HFFc6 (cell line): ENCODE data around the gene PEX1. TPM values are rescaled to one million over a fixed set of nuclear protein-coding genes. Genes with fewer than 3 reads are reported as not detected.
"Not testable (repeated sequence)": the region's sequence is repeated elsewhere in the genome, so short reads cannot be mapped to it uniquely, and the experiment has no call there.

Experiments used
- DNase-seq: peaks from one replicate; pipeline ENCODE4 v3.0.0-alpha.2; 2018
- H3K27ac Mint-ChIP-seq: 2 replicates; pipeline ENCODE4 v1.8.0; 2020; ENCODE audit warnings: mild to moderate bottlenecking, mixed read lengths
- H3K27me3 Mint-ChIP-seq: 2 replicates; pipeline ENCODE4 v1.8.0; 2021; ENCODE audit warnings: mild to moderate bottlenecking, moderate library complexity, mixed read lengths; ENCODE audit not compliant: insufficient read depth
- H3K36me3 Mint-ChIP-seq: 2 replicates; pipeline ENCODE4 v1.8.0; 2021; ENCODE audit warnings: low read depth, mixed read lengths
- H3K4me1 Mint-ChIP-seq: 2 replicates; pipeline ENCODE4 v1.8.0; 2020; ENCODE audit warnings: low read depth, mixed read lengths
- H3K4me3 Mint-ChIP-seq: 2 replicates; pipeline ENCODE4 v1.8.0; 2020; ENCODE audit warnings: mild to moderate bottlenecking, moderate library complexity, mixed read lengths
- H3K9me3 Mint-ChIP-seq: 2 replicates; pipeline ENCODE4 v1.8.0; 2020; ENCODE audit warnings: mild to moderate bottlenecking, mixed read lengths
- CTCF ChIP-seq: fragments of 200-600 bp; sonication (generic); IDR thresholded peaks from 2 replicates; pipeline ENCODE4 v1.5.0; 2021; ENCODE audit warnings: antibody characterized with exemption, mild to moderate bottlenecking
- total RNA-seq, 6 experiments: library from RNA; stranded (reverse); fragmentation: NEBNext Ultra II Directional; extraction: Animal tissue kit (Norgen Biotek cat#: 25700); gene quantifications; 2 replicates in 1 of 6; 3 replicates in 5 of 6; pipeline ENCODE4 v1.2.3, GENCODE V29; 2021

Gene PEX1
- total RNA-seq, 6 experiments from 2014 or later, result 8.4 to 10.9 (median 9.0) TPM

GRCh38 chr7:92478095-92478494 lies 50.2 kb downstream of the PEX1 start:
- Mint-ChIP-seq H3K27me3 (peaks cover 3% of the 10 kb centered on the region), H3K4me1 (no peaks in the 10 kb centered on the region), H3K36me3 (no peaks in the 10 kb centered on the region), H3K9me3 (no peaks in the 10 kb centered on the region), H3K27ac (no peak overlapping the region), H3K4me3 (no peak overlapping the region)
- DNase-seq, result no peak
- TF ChIP-seq CTCF, result no peak

- H3K27me3 Mint-ChIP-seq, H3K9me3 Mint-ChIP-seq, H3K36me3 Mint-ChIP-seq, DNase-seq, H3K4me1 Mint-ChIP-seq, H3K4me3 Mint-ChIP-seq, H3K27ac Mint-ChIP-seq: not testable (repeated sequence)
Measured at GRCh38 chr7:92477681-92478080, 50.6 kb downstream of the PEX1 start, which contains the start of gene ERVW-1. TSS of gene ERVW-1 (minus strand) at chr7:92477946. CDS start at chr7:92470381, 7,565 bp downstream.

GRCh38 chr7:92475851-92476590 lies 52.3 kb downstream of the PEX1 start:
- H3K36me3 Mint-ChIP-seq, H3K27ac Mint-ChIP-seq, H3K4me1 Mint-ChIP-seq, H3K4me3 Mint-ChIP-seq, DNase-seq, H3K9me3 Mint-ChIP-seq, H3K27me3 Mint-ChIP-seq: not testable (repeated sequence)

- not testable (repeated sequence) for H3K4me1 Mint-ChIP-seq, H3K36me3 Mint-ChIP-seq, H3K9me3 Mint-ChIP-seq, H3K27ac Mint-ChIP-seq, DNase-seq, H3K27me3 Mint-ChIP-seq, H3K4me3 Mint-ChIP-seq
Measured at GRCh38 chr7:92475261-92475770, 53.0 kb downstream of the PEX1 start.

GRCh38 chr7:92473989-92474388 lies 54.3 kb downstream of the PEX1 start:
- H3K27ac Mint-ChIP-seq, H3K36me3 Mint-ChIP-seq, H3K27me3 Mint-ChIP-seq, DNase-seq, H3K4me3 Mint-ChIP-seq, H3K4me1 Mint-ChIP-seq, H3K9me3 Mint-ChIP-seq: not testable (repeated sequence)

GRCh38 chr7:92468589-92468988 lies 59.7 kb downstream of the PEX1 start:
- H3K9me3 Mint-ChIP-seq, result peaks cover 11% of the 10 kb centered on the region; the same call in 1 of the 2 replicates
- H3K4me3 Mint-ChIP-seq, H3K27ac Mint-ChIP-seq, DNase-seq, H3K27me3 Mint-ChIP-seq, H3K4me1 Mint-ChIP-seq: not testable (repeated sequence)
- H3K36me3 Mint-ChIP-seq, result peaks cover 16% of the 10 kb centered on the region

GRCh38 chr7:92466682-92467081 lies 61.6 kb downstream of the PEX1 start:
- no peak for TF ChIP-seq CTCF
- peaks cover 11% of the 10 kb centered on the region; the same call in 1 of the 2 replicates for H3K9me3 Mint-ChIP-seq

GRCh38 chr7:92464515-92464914 lies 63.8 kb downstream of the PEX1 start:
- no peak for TF ChIP-seq CTCF
- H3K4me1 Mint-ChIP-seq, result 0 out of 2 replicates have a peak, but pooled peaks cover 7% of the 10 kb centered on the region
- H3K36me3 Mint-ChIP-seq, result peaks cover 15% of the 10 kb centered on the region
- H3K27ac Mint-ChIP-seq, result no peak overlapping the region
- peaks cover 11% of the 10 kb centered on the region; the same call in 1 of the 2 replicates for H3K9me3 Mint-ChIP-seq
- DNase-seq, result no peak
- H3K4me3 Mint-ChIP-seq, result no peak overlapping the region
- no peaks in the 10 kb centered on the region; the same call in 1 of the 2 replicates for H3K27me3 Mint-ChIP-seq

More at GRCh38 chr7:92466682-92467081, 61.6 kb downstream of the PEX1 start:
- H3K4me3 Mint-ChIP-seq, result no peak overlapping the region
- no peak overlapping the region for H3K27ac Mint-ChIP-seq
- 0 out of 2 replicates have a peak, but pooled peaks cover under 1% of the 10 kb centered on the region for H3K4me1 Mint-ChIP-seq
- H3K36me3 Mint-ChIP-seq, result peaks cover 16% of the 10 kb centered on the region
- H3K27me3 Mint-ChIP-seq, result peaks cover 2% of the 10 kb centered on the region
- DNase-seq, result no peak
